Loucy (cell line): ENCODE results near the gene LRP1-AS.

Experiments
- CTCF ChIP-seq: fragments of 200-600 bp; sonication (generic); conservative IDR thresholded peaks from 2 replicates; pipeline ENCODE4 v1.5.1; 2014; ENCODE audit warnings: mild to moderate bottlenecking, antibody characterized with exemption, low read length
- EZH2phosphoT487 ChIP-seq: fragments of 200-600 bp; IDR thresholded peaks from 2 replicates; pipeline ENCODE4 v1.6.1; 2018; ENCODE audit warnings: antibody characterized with exemption, mild to moderate bottlenecking, moderate library complexity, borderline replicate concordance

DNA sequence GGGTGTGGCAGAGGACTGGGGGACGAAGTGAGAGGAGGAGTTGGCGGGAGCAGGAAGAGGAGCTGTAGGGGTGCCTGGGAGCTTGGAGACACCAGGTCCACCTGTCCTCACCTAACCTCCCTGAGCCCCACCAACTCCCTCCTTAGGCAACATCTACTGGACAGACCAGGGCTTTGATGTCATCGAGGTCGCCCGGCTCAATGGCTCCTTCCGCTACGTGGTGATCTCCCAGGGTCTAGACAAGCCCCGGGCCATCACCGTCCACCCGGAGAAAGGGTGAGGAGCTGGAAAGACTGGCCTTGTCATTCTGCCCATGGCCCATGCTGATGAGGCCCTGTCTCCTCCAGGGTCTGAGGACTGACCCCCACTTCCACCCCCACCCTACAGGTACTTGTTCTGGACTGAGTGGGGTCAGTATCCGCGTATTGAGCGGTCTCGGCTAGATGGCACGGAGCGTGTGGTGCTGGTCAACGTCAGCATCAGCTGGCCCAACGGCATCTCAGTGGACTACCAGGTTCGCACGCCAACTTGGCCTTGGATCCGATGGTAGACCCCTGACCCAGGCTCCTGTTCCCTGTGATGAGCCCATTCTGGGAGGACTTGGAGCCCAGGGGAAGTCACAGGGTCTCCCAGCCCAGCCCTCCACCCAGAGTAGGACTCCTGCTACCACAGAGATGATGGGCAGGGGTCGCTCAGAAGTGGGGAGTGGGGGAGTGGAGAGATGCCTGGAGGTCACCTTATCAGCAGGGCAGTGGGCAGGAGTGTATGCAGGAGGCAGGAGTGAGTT lies 36.7 kb upstream of the LRP1-AS start:
- TF ChIP-seq CTCF (no peak), EZH2phosphoT487 (no peak)
